Ishikawa (cell line): ENCODE results near the gene SCEL.

Source experiments
- RAD21 ChIP-seq: IDR thresholded peaks from 2 replicates; pipeline ENCODE4 v1.6.1; 2012; ENCODE audit warnings: low read depth
- TAF1 ChIP-seq: IDR thresholded peaks from 2 replicates; pipeline ENCODE4 v1.6.1; 2012; ENCODE audit warnings: low read depth, mild to moderate bottlenecking
- TCF12 ChIP-seq: IDR thresholded peaks from 2 replicates; pipeline ENCODE4 v1.6.1; 2012; ENCODE audit warnings: low read depth
- TF ChIP-seq, protein P1 (sequence below): IDR thresholded peaks from 2 replicates; pipeline ENCODE4 v1.6.1; 2012
- TF ChIP-seq, protein P2 (sequence below): IDR thresholded peaks from 2 replicates; pipeline ENCODE4 v1.6.1; 2012

DNA sequence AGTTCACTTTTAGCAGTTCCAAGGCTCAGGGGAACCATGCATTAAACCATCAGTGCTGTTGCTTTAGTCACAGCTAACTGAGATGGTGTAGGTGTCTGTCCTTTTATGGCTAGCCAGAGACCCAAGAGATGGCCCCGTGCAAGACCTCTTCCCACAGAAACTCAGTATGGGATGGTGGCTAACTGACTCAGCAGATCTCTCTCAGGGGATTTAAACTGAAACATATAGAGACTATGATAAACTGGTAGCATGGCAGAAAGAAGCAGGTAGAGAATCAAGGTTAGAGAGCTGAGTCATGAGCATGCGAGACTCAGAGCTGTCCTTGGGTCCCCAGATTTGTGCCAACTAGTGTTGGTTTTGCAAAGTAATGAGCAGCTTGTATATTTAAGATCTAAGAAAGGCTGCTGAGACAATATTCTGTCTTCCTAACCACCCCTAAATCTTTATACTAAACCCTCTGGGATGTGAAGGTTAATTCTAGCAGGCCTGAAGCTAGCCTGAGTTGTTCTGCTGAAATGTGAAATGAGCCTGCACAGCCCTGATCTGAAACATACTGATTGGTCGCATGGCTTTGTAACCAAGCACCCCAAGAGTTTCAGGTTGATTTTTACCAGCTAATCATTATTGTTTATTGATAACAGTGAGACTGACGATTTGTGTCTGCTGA, 6.5 kb upstream of the SCEL start:
- TF ChIP-seq, protein P1, sequence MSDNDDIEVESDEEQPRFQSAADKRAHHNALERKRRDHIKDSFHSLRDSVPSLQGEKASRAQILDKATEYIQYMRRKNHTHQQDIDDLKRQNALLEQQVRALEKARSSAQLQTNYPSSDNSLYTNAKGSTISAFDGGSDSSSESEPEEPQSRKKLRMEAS = no peak
- no peak for TF ChIP-seq TAF1
- TF ChIP-seq TCF12 = no peak
- TF ChIP-seq, protein P2, sequence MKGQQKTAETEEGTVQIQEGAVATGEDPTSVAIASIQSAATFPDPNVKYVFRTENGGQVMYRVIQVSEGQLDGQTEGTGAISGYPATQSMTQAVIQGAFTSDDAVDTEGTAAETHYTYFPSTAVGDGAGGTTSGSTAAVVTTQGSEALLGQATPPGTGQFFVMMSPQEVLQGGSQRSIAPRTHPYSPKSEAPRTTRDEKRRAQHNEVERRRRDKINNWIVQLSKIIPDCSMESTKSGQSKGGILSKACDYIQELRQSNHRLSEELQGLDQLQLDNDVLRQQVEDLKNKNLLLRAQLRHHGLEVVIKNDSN = no peak
- TF ChIP-seq RAD21 = no peak
